A673 (cell line): ENCODE measurements around the gene EYS. TPM values are rescaled to one million over a fixed set of nuclear protein-coding genes. Genes with fewer than 3 reads are reported as not detected.

Experiments used
- BruUV-seq: library from RNA; stranded (reverse); fragments of 400-500 nt; replicated peaks from 2 replicates; lab custom pipeline; 2021; lab: Mats Ljungman, UMichigan
- CTCF ChIA-PET: fragments of 300-600 bp; sonication (Branson Sonifier 250); formaldehyde crosslinking; loops from one replicate; lab custom pipeline; 2022; ENCODE audit warnings: antibody characterized with exemption; lab: Charles Lee
- POLR2A ChIA-PET: fragments of 300-600 bp; sonication (Branson Sonifier 250); formaldehyde crosslinking; loops from one replicate; lab custom pipeline; 2022; ENCODE audit warnings: antibody characterized with exemption; ENCODE audit not compliant: low non-redundant PET; lab: Charles Lee
- DNase-seq: peaks from one replicate; pipeline ENCODE4 v3.0.0-alpha.2; 2015; ENCODE audit warnings: low spot score
- H3K27ac ChIP-seq: fragments of 200-600 bp; sonication (generic); 2 replicates; pipeline ENCODE4 v1.5.1; 2016; ENCODE audit warnings: mixed run types, low read depth, mild to moderate bottlenecking, mixed read lengths, antibody characterized with exemption, low read length; ENCODE audit not compliant: poor library complexity, severe bottlenecking
- H3K27me3 ChIP-seq: fragments of 200-600 bp; sonication (generic); replicated peaks from 2 replicates; pipeline ENCODE4 v1.6.1; 2017; ENCODE audit warnings: mixed run types, low read depth, mild to moderate bottlenecking, mixed read lengths, antibody characterized with exemption, low read length; ENCODE audit not compliant: insufficient read depth, poor library complexity
- H3K36me3 ChIP-seq: fragments of 200-600 bp; sonication (generic); 2 replicates; pipeline ENCODE4 v1.6.1; 2016; ENCODE audit warnings: mixed run types, mild to moderate bottlenecking, mixed read lengths, antibody characterized with exemption, low read length; ENCODE audit not compliant: insufficient read depth, poor library complexity, severe bottlenecking
- H3K4me1 ChIP-seq: fragments of 200-600 bp; sonication (generic); 2 replicates; pipeline ENCODE4 v1.6.1; 2017; ENCODE audit warnings: mixed run types, mild to moderate bottlenecking, mixed read lengths, antibody characterized with exemption, low read length; ENCODE audit not compliant: insufficient read depth, poor library complexity, severe bottlenecking
- H3K4me3 ChIP-seq: fragments of 200-600 bp; sonication (generic); 2 replicates; pipeline ENCODE4 v1.5.1; 2016; ENCODE audit warnings: low read depth, mixed run types, mild to moderate bottlenecking, mixed read lengths, low read length; ENCODE audit not compliant: poor library complexity, severe bottlenecking
- H3K9me3 ChIP-seq: fragments of 200-600 bp; sonication (generic); 2 replicates; pipeline ENCODE4 v1.6.1; 2016; ENCODE audit warnings: mixed run types, low read depth, mild to moderate bottlenecking, mixed read lengths, antibody characterized with exemption, low read length; ENCODE audit not compliant: poor library complexity, severe bottlenecking
- EZH2 ChIP-seq: fragments of 200-600 bp; sonication (generic); IDR thresholded peaks from 2 replicates; pipeline ENCODE4 v1.6.1; 2017; ENCODE audit warnings: borderline replicate concordance, low read depth, mild to moderate bottlenecking, mixed read lengths, antibody characterized with exemption, low read length; ENCODE audit not compliant: poor library complexity, severe bottlenecking
- intact Hi-C: fragments of 100-400 bp; cut with micrococcal nuclease; formaldehyde crosslinking; loops from one replicate; pipeline ENCODE4 v1.10.0; 2022; ENCODE audit not compliant: unreplicated experiment
- total RNA-seq: library from RNA; stranded (reverse); gene quantifications from 2 replicates; pipeline ENCODE4 v1.2.3, GENCODE V29; 2021
- TF ChIP-seq, protein P1 (sequence below): fragments of 300-800, 200-600 bp; sonication (generic); conservative IDR thresholded peaks from 2 replicates; pipeline ENCODE4 v1.5.1; 2017; ENCODE audit warnings: low read depth, mild to moderate bottlenecking, antibody characterized with exemption, low read length, moderate library complexity, mixed read lengths

Gene EYS
- total RNA-seq, 1 experiment from 2014 or later = 0.47 TPM

- BruUV-seq = no TSS peak
- TF ChIP-seq EZH2 = no peak
- TF ChIP-seq, protein P1, sequence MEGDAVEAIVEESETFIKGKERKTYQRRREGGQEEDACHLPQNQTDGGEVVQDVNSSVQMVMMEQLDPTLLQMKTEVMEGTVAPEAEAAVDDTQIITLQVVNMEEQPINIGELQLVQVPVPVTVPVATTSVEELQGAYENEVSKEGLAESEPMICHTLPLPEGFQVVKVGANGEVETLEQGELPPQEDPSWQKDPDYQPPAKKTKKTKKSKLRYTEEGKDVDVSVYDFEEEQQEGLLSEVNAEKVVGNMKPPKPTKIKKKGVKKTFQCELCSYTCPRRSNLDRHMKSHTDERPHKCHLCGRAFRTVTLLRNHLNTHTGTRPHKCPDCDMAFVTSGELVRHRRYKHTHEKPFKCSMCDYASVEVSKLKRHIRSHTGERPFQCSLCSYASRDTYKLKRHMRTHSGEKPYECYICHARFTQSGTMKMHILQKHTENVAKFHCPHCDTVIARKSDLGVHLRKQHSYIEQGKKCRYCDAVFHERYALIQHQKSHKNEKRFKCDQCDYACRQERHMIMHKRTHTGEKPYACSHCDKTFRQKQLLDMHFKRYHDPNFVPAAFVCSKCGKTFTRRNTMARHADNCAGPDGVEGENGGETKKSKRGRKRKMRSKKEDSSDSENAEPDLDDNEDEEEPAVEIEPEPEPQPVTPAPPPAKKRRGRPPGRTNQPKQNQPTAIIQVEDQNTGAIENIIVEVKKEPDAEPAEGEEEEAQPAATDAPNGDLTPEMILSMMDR = no peak
Measured at GRCh38 chr6:65299236-65299635, 407.8 kb downstream of the EYS start.

DNA sequence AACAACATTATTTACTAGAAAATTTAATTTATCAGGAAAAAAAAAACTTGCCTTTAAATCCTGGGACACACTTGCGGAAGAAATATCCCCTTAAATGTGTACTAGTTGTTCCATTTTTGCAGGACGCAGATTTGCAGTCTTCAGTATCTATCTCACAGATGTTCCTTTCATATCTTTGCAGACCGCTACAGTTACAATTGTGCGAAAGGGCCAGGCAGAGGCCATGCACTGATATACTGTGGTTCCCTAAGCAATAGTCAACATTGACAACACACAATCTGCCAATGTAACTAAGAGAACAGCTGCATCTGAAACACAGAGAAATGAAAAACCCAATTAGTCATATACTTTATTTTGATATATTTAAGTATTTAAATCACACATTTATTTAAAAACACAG is 411.2 kb downstream of the EYS start:
- BruUV-seq = no TSS peak
- TF ChIP-seq, protein P1 = no peak
- TF ChIP-seq EZH2 = no peak
- H3K4me3 ChIP-seq = no peak overlapping the region
- no peak overlapping the region for H3K27ac ChIP-seq
- ChIA-PET CTCF (no interaction called here), POLR2A (no interaction called here)
- intact Hi-C loops = no loop called here
- H3K27me3 ChIP-seq = no peaks in the 10 kb centered on the region
- H3K9me3 ChIP-seq = no peaks in the 10 kb centered on the region
- H3K36me3 ChIP-seq = no peaks in the 10 kb centered on the region
- no peaks in the 10 kb centered on the region for H3K4me1 ChIP-seq
- DNase-seq = no peak

More at GRCh38 chr6:65299236-65299635, 407.8 kb downstream of the EYS start:
- H3K4me3 ChIP-seq = no peak overlapping the region
- intact Hi-C loops = no loop called here
- H3K4me1 ChIP-seq = no peaks in the 10 kb centered on the region
- H3K36me3 ChIP-seq = no peaks in the 10 kb centered on the region
- CTCF ChIA-PET = no interaction called here
- no peaks in the 10 kb centered on the region for H3K27me3 ChIP-seq
- DNase-seq = no peak
- POLR2A ChIA-PET = no interaction called here
- no peak overlapping the region for H3K27ac ChIP-seq
- no peaks in the 10 kb centered on the region for H3K9me3 ChIP-seq

DNA sequence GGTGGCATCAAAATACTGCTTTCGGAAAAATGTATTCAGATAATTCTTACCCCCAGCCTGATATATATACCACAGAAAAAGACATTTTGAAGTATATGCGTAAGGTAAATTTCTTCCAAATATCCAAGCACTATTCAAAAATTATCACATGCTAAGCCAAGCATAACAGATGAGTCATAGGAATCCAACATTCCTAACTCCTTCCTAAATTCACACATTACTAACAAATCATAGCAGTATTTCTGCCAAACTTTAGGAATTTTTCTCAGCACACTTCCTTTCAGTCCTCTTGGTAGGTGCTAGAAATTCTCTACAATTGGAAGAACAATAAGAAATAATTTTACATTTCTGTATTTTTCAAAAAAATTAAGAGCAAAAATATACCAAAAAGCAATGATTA is 417.5 kb downstream of the EYS start:
- Histone ChIP-seq H3K36me3 (no peaks in the 10 kb centered on the region), H3K4me3 (no peak overlapping the region), H3K9me3 (no peaks in the 10 kb centered on the region), H3K4me1 (no peaks in the 10 kb centered on the region), H3K27ac (no peak overlapping the region), H3K27me3 (no peaks in the 10 kb centered on the region)
- DNase-seq = no peak
- ChIA-PET POLR2A (no interaction called here), CTCF (no interaction called here)
- no TSS peak for BruUV-seq
- TF ChIP-seq, protein P1 = no peak
- no peak for TF ChIP-seq EZH2
- intact Hi-C loops = no loop called here
